ENCODE results near the gene PTPN9. TPM values are rescaled to one million over a fixed set of nuclear protein-coding genes. Genes with fewer than 3 reads are reported as not detected.
"Not testable (repeated sequence)": the region's sequence is repeated elsewhere in the genome, so short reads cannot be mapped to it uniquely, and the experiment has no call there.

The PTPN9 gene
- total RNA-seq, 2 donors from 2014 or later, result 17.8 to 38.4 TPM

- H3K4me3 Mint-ChIP-seq; ATAC-seq (replicated peaks); H3K9me3 Mint-ChIP-seq; H3K4me1 Mint-ChIP-seq; H3K27me3 Mint-ChIP-seq: not testable (repeated sequence)
- Mint-ChIP-seq H3K27ac (peak overlapping the region; percentile 14), H3K36me3 (ENCODE audit: low read depth) (peaks cover 56% of the 10 kb centered on the region)
These were observed 53.4 kb downstream of the PTPN9 start for GRCh38 chr15:75525756-75526155.

DNA sequence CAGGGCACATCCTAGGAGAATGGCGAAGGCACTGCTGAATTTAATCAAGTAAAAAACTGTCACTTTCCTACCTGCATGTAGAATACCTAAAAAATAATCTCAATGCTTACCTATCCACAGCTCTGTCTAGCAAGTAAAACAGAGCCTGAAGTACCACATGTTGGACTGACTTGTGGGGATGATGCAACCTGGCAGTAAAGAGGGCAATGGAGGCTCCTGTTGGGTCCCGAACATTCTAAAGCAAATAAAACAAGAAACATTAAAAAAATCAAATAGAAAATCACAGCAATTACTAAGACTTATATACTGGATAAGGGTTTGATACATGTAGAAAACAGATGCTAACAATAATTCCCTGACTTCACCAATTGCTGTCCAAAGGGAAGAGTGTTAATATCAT, 56.1 kb downstream of the PTPN9 start:
- Mint-ChIP-seq H3K4me1 (no peaks in the 10 kb centered on the region), H3K27ac (no peak overlapping the region), H3K27me3 (no peaks in the 10 kb centered on the region), H3K4me3 (no peak overlapping the region), H3K9me3 (no peaks in the 10 kb centered on the region), H3K36me3 (ENCODE audit: low read depth) (peaks cover 81% of the 10 kb centered on the region)
- ATAC-seq (replicated peaks), result no peak

DNA sequence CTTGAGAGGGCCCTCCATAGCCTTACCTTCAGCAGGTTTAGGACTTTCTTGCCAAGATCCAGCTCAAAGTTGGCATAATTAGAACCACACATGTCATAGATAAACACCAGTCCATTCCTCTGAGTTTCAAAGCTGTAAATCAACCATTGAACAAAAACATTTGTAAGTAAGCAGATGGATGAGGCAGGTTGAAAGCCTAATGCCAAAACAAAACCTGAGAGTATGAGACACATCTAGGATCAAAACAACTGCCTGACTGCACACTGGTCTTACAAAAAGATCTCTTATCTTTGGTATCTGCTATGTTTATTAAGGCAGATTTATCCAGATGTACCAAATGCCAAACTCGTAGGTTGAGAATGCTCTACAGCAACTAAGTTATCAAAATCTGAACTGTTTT, 61.9 kb downstream of the PTPN9 start:
- H3K4me3 Mint-ChIP-seq, result no peak overlapping the region
- H3K9me3 Mint-ChIP-seq, result no peaks in the 10 kb centered on the region
- peaks cover 82% of the 10 kb centered on the region for H3K36me3 Mint-ChIP-seq (ENCODE audit: low read depth)
- H3K4me1 Mint-ChIP-seq, result no peaks in the 10 kb centered on the region
- no peak for ATAC-seq (replicated peaks)
- H3K27me3 Mint-ChIP-seq, result no peaks in the 10 kb centered on the region
- H3K27ac Mint-ChIP-seq, result peak overlapping the region; percentile 14

DNA sequence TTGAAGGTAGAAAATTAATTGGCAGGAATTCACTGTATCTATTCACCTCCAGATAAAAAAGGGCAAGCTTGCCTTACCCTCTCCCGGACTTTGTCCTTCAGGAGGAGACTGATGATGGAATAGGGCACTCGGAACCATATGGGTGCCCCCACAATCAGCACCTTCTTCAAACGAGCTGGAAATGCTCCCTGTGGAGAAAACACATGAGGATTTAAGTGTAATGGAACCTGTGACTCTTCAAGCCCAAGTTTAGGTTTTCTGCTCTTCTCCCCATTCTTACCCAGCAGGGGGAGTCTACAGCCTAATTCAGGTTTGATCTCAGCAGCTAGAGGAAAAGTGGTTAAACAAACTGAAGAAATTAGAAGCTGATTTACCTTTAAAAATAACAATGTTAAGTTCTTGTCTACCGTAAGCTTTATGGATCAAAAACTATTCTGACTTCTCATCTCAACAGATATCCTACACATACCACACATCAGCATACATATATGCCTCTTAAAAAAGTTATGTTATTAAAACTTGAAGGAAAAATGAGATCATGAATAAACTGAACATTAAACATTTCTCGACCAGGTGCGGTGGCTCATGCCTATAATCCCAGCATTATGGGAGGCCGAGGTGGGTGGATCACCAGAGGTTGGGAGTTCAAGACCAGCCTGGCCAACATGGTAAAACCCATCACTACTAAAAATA, 70.1 kb downstream of the PTPN9 start:
- H3K4me1 Mint-ChIP-seq, result no peaks in the 10 kb centered on the region
- peaks cover 53% of the 10 kb centered on the region for H3K36me3 Mint-ChIP-seq (ENCODE audit: low read depth)
- peak overlapping the region; percentile 69 for H3K27ac Mint-ChIP-seq
- no peaks in the 10 kb centered on the region for H3K9me3 Mint-ChIP-seq
- no peak overlapping the region for H3K4me3 Mint-ChIP-seq
- H3K27me3 Mint-ChIP-seq, result no peaks in the 10 kb centered on the region
- no peak for ATAC-seq (replicated peaks)

GRCh38 chr15:75502360-75502759, 76.8 kb downstream of the PTPN9 start:
- H3K36me3 Mint-ChIP-seq (ENCODE audit: low read depth), result peaks cover 56% of the 10 kb centered on the region
- H3K27me3 Mint-ChIP-seq, result no peaks in the 10 kb centered on the region
- H3K4me1 Mint-ChIP-seq, result no peaks in the 10 kb centered on the region
- ATAC-seq (replicated peaks), result no peak
- no peak overlapping the region for H3K27ac Mint-ChIP-seq
- no peak overlapping the region for H3K4me3 Mint-ChIP-seq
- H3K9me3 Mint-ChIP-seq, result no peaks in the 10 kb centered on the region

- Mint-ChIP-seq H3K4me3 (no peak overlapping the region), H3K27me3 (no peaks in the 10 kb centered on the region), H3K4me1 (no peaks in the 10 kb centered on the region), H3K27ac (no peak overlapping the region), H3K36me3 (ENCODE audit: low read depth) (peaks cover 55% of the 10 kb centered on the region), H3K9me3 (no peaks in the 10 kb centered on the region)
- ATAC-seq (replicated peaks), result no peak
These were observed 85.4 kb downstream of the PTPN9 start for GRCh38 chr15:75493732-75494131.

- peak overlapping the region; percentile 47 for H3K27ac Mint-ChIP-seq
- ATAC-seq (replicated peaks), result no peak
- H3K36me3 Mint-ChIP-seq (ENCODE audit: low read depth), result peaks cover 34% of the 10 kb centered on the region
- H3K4me3 Mint-ChIP-seq, result no peak overlapping the region
- H3K27me3 Mint-ChIP-seq, result no peaks in the 10 kb centered on the region
- H3K4me1 Mint-ChIP-seq, result no peaks in the 10 kb centered on the region
- no peaks in the 10 kb centered on the region for H3K9me3 Mint-ChIP-seq
These were observed 95.2 kb downstream of the PTPN9 start for GRCh38 chr15:75483961-75484360.

GRCh38 chr15:75483556-75483955, 95.6 kb downstream of the PTPN9 start:
- H3K27ac Mint-ChIP-seq, result peak overlapping the region; percentile 47
- H3K4me3 Mint-ChIP-seq; H3K27me3 Mint-ChIP-seq; H3K9me3 Mint-ChIP-seq; ATAC-seq (replicated peaks); H3K4me1 Mint-ChIP-seq: not testable (repeated sequence)
- H3K36me3 Mint-ChIP-seq (ENCODE audit: low read depth), result peaks cover 34% of the 10 kb centered on the region

DNA sequence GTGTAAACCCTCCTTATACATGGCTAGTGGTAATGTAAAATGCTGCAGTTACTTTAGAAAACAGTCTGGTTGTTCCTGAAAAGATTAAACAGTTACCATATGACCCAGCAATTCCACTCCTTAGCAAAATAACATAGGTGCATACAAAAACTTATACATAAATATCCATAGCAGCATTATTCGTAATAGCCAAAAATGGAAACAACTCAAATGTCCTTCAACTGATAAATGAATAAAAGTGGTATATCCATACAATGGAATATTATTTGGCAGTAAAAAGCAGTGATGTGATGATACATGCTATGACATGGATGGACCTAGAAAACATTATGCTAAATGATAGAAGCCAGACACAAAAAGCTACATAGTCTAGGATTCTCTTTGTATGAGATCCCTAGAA, 96.0 kb downstream of the PTPN9 start:
- Mint-ChIP-seq H3K9me3 (no peaks in the 10 kb centered on the region), H3K36me3 (ENCODE audit: low read depth) (peaks cover 34% of the 10 kb centered on the region), H3K27ac (peak overlapping the region; percentile 47), H3K4me3 (no peak overlapping the region), H3K4me1 (no peaks in the 10 kb centered on the region), H3K27me3 (no peaks in the 10 kb centered on the region)
- ATAC-seq (replicated peaks), result no peak

DNA sequence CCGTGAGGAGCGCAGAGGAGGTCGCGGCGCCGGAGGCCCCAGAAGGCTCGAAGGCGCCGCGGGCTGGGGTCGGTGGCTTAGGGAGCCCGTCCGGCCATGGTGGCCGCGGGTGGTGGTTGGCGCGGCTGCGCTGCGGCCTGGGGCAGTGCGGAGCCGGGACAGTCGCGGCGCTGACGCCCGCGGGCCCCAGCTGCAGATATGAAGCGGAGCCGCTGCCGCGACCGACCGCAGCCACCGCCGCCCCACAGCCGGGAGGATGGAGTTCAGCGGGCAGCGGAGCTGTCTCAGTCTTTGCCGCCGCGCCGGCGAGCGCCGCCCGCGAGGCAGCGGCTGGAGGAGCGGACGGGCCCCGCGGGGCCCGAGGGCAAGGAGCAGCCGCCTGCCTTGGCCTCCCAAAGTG, 98.7 kb downstream of the PTPN9 start:
- H3K4me3 Mint-ChIP-seq; H3K4me1 Mint-ChIP-seq; H3K9me3 Mint-ChIP-seq; H3K27ac Mint-ChIP-seq; ATAC-seq (replicated peaks); H3K27me3 Mint-ChIP-seq: not testable (repeated sequence)
- peaks cover 33% of the 10 kb centered on the region for H3K36me3 Mint-ChIP-seq (ENCODE audit: low read depth)

- Mint-ChIP-seq H3K27ac (no peak overlapping the region), H3K9me3 (no peaks in the 10 kb centered on the region), H3K4me1 (no peaks in the 10 kb centered on the region), H3K4me3 (no peak overlapping the region), H3K27me3 (no peaks in the 10 kb centered on the region), H3K36me3 (ENCODE audit: low read depth) (peaks cover 40% of the 10 kb centered on the region)
- ATAC-seq (replicated peaks), result no peak
These were observed 99.4 kb downstream of the PTPN9 start for GRCh38 chr15:75479670-75480069.

DNA sequence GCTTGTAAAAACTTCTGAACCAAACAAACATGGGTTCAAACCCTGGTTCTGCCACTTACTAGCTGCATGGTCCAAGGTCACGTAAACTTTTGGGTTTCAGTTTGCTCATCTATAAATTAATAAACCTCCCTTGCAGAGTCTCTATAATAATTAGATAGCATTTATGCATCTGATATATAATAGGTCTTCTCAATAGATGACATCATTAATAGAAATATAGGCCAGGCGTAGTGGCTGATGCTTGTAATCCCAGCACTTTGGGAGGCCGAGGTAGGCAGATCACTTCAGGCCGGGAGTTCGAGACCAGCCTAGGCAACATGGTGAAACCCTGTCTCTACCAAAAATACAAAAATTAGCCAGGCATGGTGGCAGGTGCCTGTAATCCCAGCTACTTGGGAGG, 102.0 kb downstream of the PTPN9 start:
- not testable (repeated sequence) for H3K4me1 Mint-ChIP-seq; H3K9me3 Mint-ChIP-seq; H3K27me3 Mint-ChIP-seq; ATAC-seq (replicated peaks); H3K27ac Mint-ChIP-seq; H3K4me3 Mint-ChIP-seq
- peaks cover 63% of the 10 kb centered on the region for H3K36me3 Mint-ChIP-seq (ENCODE audit: low read depth)

DNA sequence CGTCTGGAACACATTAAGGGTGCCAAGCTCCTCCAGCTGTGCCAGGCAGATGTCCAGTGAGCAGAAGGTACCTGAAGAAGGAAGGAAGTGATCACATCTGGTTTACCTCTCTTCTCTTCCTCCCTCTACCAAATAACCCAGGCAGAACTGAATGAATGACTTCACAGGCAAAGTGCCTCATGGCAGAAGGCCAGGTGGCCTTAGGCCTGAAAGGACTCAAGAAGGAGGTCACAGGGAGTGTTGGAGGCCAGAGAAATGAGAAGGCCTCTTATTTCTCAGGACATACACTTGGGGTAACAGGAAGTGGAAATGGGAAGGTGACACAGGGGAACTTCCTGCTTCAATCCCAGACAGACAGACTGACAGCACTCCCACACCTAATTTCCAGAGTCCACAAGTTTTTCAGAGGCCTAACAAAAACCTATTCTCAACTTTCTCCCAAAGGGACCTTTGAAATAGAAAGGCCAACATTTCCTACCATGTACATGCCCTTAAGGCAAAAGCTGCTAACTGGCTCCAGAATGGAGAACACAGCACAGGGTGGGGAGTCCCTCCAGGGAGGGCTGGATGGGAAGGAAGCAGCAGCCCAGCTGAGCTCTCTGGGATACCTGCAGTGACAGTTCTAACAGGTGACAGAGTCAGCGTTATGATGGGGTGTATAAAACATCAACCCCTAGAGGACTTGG, 110.1 kb downstream of the PTPN9 start:
- no peaks in the 10 kb centered on the region for H3K9me3 Mint-ChIP-seq
- H3K27ac Mint-ChIP-seq, result peak overlapping the region; percentile 42
- ATAC-seq (replicated peaks), result no peak
- no peaks in the 10 kb centered on the region for H3K27me3 Mint-ChIP-seq
- H3K36me3 Mint-ChIP-seq (ENCODE audit: low read depth), result peaks cover 82% of the 10 kb centered on the region
- H3K4me1 Mint-ChIP-seq, result peaks cover 5% of the 10 kb centered on the region
- H3K4me3 Mint-ChIP-seq, result no peak overlapping the region

- H3K36me3 Mint-ChIP-seq (ENCODE audit: low read depth), result peaks cover 5% of the 10 kb centered on the region
- H3K4me3 Mint-ChIP-seq, result no peak overlapping the region
- no peaks in the 10 kb centered on the region for H3K27me3 Mint-ChIP-seq
These were observed 118.5 kb downstream of the PTPN9 start for GRCh38 chr15:75460646-75461045.

DNA sequence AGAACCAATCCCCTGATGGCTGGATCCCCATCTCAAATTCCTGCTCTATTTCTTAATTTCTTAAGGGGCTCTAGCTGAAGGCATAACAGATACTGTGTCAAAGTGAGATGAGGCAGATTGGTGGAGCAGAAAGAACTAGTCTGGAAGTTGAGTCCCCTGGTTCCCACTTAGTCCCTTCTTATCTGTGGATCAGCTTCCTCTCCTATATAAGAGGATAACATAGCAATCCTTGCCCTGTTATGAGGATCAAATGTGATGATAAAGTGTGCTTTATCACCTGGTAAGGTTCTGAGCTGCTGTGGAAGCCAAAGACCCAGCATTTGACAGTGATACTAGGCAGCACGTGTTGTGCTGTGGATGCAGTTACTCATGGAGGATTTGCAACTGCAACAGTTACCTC, 119.5 kb downstream of the PTPN9 start:
- Mint-ChIP-seq H3K27ac (no peak overlapping the region), H3K4me3 (no peak overlapping the region), H3K4me1 (peaks cover 12% of the 10 kb centered on the region), H3K27me3 (no peaks in the 10 kb centered on the region), H3K36me3 (ENCODE audit: low read depth) (no peaks in the 10 kb centered on the region), H3K9me3 (no peaks in the 10 kb centered on the region)
- no peak for ATAC-seq (replicated peaks)

More at GRCh38 chr15:75460646-75461045, 118.5 kb downstream of the PTPN9 start:
- no peaks in the 10 kb centered on the region for H3K9me3 Mint-ChIP-seq
- H3K4me1 Mint-ChIP-seq, result peaks cover 12% of the 10 kb centered on the region
- H3K27ac Mint-ChIP-seq, result peak overlapping the region; percentile 49
- ATAC-seq (replicated peaks), result no peak
